GM12892 (cell line): Measurements from ENCODE around the gene WNT3A.
A peak's percentile ranks its signal among the peaks of the same experiment; 100 is the strongest.

Experiments
- DNase-seq: peaks from one replicate; pipeline ENCODE4 v3.0.0; 2011; ENCODE audit not compliant: insufficient read length
- FAIRE-seq: peaks from 2 replicates; lab custom pipeline; 2011; peaks lifted over from hg19 to GRCh38; lab: Jason Lieb, UNC
- POLR2A ChIP-seq: IDR thresholded peaks from 2 replicates; pipeline ENCODE4 v1.6.1; 2011; ENCODE audit warnings: low read depth, low read length, control low read depth
- POLR2AphosphoS5 ChIP-seq: IDR thresholded peaks from 2 replicates; pipeline ENCODE4 v1.6.1; 2011; ENCODE audit warnings: low read depth, low read length, control low read depth
- TAF1 ChIP-seq: IDR thresholded peaks from 2 replicates; pipeline ENCODE4 v1.6.1; 2011; ENCODE audit warnings: low read depth, mild to moderate bottlenecking, control low read depth, low read length, borderline replicate concordance

The WNT3A gene

DNA sequence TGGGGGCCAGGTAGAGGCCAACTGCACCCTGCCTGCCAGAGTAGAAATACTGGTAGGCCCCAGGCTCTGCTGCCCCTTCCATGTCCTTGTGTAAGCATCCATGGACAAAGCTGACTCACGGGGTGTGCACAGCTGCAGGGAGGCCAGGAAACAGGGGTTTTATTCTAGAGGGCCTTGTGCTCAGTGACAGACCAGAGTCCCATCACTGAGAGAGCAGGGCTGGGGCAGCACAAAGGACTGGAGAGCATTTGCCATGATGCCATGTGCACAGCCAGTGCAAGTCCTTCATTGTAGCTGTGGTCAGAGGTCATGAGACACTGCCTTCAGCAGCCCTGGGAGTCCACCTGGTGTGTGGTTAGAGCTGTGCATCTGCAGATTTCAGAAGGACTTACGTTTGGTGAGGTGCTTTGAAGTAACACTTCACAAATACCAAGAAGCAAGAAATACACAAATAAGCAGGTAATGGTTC lies 83.8 kb downstream of the WNT3A start:
- TF ChIP-seq TAF1: no peak
- TF ChIP-seq POLR2AphosphoS5: no peak
- TF ChIP-seq POLR2A: no peak
- DNase-seq: no peak
- no peak for FAIRE-seq

DNA sequence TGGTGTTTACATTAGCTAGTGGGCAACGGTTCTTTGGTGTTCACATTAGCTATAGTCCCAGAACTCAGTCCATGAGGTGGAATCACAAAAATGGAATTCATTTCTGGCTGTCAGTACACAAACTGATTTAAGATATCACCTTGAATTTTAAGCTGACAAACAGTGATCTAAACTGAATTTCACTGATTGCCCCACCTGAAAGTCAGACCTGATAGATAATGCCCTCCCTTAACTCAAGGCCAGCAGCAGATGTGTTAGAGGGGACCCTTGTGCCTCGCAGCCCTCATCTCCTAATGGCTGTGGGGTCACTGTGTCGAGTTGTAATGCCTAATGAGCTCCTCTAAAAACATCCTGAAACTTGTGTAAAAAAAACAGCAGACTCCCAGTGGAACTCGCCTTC lies 84.3 kb downstream of the WNT3A start:
- DNase-seq (no peak), FAIRE-seq (no peak)
- peak; percentile 26; the same call in 1 of the 2 replicates for TF ChIP-seq POLR2A
- TF ChIP-seq TAF1: no peak
- no peak for TF ChIP-seq POLR2AphosphoS5

DNA sequence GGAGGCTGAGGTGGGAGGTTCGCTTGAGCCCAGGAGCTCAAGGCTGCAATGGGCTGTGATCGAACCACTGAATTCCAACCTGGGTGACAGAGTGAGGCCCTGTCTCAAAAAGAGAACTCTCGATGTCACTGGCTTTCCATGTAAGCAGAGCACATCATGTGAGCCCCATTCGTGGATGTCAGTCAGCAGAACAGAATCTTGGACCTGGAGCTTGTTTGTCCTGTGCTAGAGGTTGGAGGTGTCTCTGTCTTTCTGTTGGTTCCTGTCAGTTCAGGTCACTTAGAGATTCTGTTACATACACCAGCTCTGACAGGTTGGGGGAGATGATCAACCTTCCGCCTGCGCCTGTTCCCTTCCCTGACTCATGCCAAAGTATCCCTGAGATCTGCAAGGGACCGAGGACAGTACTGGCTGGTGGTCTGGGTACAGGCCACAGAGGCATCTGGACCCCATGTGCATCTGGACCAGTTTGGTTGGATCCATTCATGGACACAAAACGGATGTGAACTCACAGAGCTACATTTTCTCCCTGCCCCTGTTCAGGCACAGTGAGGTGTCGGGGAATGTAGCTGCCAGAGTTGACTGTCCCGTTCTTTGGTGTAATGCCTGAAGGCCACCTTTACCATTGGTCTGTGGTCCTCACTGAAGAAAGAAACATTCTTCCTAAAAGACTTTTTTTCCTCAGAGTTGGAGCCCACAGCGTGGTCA lies 85.7 kb downstream of the WNT3A start:
- TF ChIP-seq TAF1 (no peak), POLR2AphosphoS5 (peak; percentile 56), POLR2A (no peak; the same call in 1 of the 2 replicates)
- DNase-seq (no peak), FAIRE-seq (no peak)

DNA sequence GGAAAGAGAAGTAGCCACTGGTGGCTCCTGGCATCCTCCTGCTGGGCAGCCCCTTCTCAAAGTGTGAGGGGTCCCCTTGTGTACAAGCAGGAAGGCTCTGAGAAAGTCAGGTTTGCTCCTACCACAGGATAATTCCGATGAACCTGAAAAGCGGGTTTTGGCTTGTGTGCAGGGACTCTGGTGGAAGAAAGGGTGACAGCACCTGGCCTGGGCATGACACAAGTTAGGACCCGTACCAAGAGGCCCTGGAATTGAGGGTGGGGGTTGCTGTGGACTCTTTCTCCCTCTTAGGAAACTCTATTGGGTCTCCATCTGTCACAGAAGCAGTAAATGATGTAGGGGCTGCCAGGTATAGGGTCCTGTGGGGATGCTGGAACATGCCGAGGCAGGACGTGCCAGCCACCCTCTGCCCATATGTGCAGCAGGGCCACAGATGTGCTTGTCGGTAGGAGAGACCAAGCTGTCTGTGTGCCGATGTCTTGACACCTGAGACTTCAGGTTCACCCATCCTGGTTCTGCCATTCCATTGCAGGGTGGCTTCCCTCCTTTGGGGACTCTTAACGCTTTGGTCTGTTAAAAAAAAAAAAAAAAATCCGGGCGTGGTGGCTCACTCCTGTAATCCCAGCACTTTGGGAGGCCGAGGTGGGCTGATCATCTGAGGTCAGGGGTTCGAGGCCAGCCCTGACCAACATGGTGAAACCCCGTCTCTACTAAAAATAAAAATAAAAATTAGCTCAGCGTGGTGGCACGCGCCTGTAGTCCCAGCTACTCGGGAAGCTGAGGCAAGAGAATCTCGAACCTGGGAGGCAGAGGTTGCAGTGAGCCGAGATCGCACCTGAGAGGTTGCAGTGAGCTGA lies 86.5 kb downstream of the WNT3A start:
- DNase-seq (no peak), FAIRE-seq (no peak)
- TF ChIP-seq POLR2AphosphoS5 (no peak), TAF1 (no peak), POLR2A (no peak; the same call in 1 of the 2 replicates)

DNA sequence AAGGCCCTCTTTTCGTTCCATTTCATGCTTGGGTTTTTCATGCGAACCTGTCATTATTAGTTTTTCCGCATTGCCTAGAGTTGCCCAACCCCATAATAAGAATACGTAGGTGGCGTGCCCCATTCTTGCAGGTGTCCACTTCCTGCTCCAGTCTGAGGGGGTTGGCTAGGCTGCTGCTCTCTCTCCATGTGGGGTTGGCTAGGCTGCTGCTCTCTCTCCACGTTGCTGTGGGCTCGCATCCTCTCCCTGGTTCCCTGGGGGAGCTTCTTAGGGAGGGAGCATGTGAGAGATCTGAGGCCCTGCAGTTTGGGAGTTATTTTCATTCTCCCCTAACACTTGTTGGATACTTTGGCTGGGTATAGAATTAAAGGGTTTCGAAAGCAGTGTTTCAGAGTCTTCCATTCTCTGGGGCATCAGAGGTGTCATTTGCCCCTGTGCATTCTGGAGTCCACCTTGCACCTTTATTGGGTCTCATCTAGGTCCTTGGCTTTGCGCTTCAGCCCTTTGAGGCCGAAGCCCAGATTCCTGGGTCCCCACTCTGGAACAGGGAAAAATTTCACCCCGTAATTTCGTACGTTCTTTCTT lies 87.7 kb downstream of the WNT3A start:
- FAIRE-seq: no peak
- TF ChIP-seq POLR2AphosphoS5 (no peak), TAF1 (no peak), POLR2A (no peak)
- no peak for DNase-seq

DNA sequence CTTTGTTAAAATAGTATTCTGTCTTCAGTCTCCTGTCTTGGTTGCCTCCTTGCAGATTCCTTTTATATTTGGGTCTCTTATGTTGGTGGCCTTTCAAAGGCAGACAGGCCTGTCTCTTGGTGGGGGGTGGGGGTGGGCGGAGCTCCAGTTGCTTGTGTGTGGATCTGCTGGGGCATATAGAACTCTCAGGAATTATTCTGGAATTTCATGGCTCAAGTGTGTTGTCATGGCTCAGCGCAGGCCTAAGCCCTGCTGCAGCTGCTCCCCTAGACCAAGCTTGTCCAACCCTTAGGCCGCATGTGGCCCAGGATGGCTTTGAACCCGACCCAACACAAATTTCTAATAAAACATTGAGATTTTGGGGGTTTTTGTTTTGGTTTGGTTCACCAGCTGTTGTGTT lies 88.4 kb downstream of the WNT3A start:
- TF ChIP-seq TAF1 (no peak), POLR2A (no peak), POLR2AphosphoS5 (no peak)
- FAIRE-seq (no peak), DNase-seq (no peak)

DNA sequence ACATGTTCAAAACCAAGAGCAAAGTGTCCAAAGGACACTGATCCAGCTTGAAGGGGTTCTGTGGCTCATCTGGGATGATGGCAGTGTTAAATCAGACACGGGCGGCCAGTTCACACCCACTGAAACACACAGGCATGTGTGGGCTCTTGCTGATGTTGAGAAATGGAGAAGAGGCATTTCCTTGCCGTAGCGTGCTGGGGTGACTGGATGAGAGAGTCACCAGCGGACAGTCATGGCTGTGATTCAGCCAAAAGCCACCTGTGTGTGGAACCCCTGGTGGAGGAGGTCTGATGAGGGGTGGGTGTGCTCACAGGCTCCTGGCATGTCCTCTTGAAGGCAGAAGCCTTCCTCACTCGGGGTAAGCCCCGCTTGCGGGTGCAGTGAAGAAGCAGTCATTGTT lies 89.1 kb downstream of the WNT3A start:
- no peak for TF ChIP-seq POLR2A
- TF ChIP-seq TAF1: no peak
- TF ChIP-seq POLR2AphosphoS5: no peak
- DNase-seq: peak; percentile 1
- no peak for FAIRE-seq

DNA sequence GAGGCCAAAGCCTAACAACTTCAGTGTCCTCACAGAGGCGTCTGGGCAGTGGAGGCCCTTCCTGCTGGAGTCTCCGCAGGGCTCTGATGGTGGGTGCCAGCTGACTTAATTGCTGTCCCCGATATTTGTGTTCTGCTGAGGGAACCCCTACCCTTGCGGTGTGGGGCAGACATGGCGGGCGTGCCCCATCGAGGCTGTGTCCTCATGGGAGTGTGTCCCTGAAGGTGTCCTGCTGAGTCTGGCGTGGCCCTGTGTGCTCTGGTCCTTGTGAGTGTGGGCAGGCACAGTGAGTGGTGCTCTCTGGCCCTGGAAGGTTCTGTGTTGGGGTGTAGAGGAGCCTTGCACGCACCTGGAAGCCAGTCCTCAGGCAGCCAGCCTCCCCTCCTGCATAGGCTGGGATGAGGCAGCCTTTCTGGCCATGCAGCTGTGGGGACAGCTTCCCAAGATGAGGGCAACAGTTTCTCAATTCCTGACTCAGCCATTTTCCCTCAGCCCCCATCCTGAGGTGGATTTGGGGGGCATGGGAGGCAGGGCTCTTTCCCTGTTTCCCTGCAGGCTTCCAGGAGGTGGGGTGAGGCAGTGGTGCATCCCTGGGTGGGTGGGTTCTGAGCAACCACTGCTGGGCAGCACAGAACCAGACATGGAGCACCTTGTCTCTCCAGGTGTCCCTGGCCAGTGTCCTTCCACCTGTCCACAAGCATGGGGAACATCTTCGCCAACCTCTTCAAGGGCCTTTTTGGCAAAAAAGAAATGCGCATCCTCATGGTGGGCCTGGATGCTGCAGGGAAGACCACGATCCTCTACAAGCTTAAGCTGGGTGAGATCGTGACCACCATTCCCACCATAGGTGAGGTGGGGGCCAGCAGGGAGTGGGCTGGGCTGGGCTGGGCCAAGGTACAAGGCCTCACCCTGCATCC lies 89.9 kb downstream of the WNT3A start:
- DNase-seq: peak; percentile 10
- no peak for TF ChIP-seq POLR2A
- TF ChIP-seq POLR2AphosphoS5: no peak
- no peak for TF ChIP-seq TAF1
- no peak for FAIRE-seq

DNA sequence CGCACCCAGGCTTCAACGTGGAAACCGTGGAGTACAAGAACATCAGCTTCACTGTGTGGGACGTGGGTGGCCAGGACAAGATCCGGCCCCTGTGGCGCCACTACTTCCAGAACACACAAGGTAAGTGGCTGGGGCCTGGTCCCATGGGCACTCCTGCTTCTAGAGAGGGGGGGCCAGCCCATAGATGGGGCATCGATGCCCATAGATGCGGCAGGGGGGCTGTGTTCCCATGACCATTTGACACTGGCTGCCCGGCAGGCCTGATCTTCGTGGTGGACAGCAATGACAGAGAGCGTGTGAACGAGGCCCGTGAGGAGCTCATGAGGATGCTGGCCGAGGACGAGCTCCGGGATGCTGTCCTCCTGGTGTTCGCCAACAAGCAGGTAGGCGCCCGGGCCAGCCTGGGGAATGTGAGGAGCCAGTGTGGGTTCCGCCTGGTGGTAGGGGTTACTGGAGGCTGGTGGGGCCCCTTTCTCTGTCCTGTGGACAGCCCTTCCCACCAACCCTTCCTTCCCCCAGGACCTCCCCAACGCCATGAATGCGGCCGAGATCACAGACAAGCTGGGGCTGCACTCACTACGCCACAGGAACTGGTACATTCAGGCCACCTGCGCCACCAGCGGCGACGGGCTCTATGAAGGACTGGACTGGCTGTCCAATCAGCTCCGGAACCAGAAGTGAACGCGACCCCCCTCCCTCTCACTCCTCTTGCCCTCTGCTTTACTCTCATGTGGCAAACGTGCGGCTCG lies 90.7 kb downstream of the WNT3A start:
- FAIRE-seq: no peak
- no peak for DNase-seq
- TF ChIP-seq POLR2A (no peak), POLR2AphosphoS5 (peak; percentile 41)
